K562 (cell line): ENCODE measurements around the gene TSPAN18. TPM values are rescaled to one million over a fixed set of nuclear protein-coding genes. Genes with fewer than 3 reads are reported as not detected.

Experiments used
- ATAC-seq: fragments of 200-7000 bp; cut with Tn5 transposase; 3 replicates; pipeline ENCODE4 v1.9.1; 2020; ENCODE audit warnings: moderate library complexity
- BruUV-seq: library from RNA; stranded (reverse); fragments of 400-500 nt; replicated peaks from 2 replicates; lab custom pipeline; 2021; lab: Mats Ljungman, UMichigan
- CTCF ChIA-PET: fragments of 300-600 bp; formaldehyde crosslinking; extraction: SDS; loops from one replicate; lab custom pipeline; 2021; ENCODE audit warnings: low intra/inter-chr PET ratio; lab: Yijun Ruan, JAX
- POLR2A ChIA-PET: fragments of 300-600, 350-650 bp; sonication (Branson Sonifier 250); formaldehyde crosslinking; extraction: SDS; loops from one replicate; lab custom pipeline; 2021; ENCODE audit warnings: antibody characterized with exemption, inconsistent platforms; lab: Yijun Ruan, JAX
- DNase-seq, 4 experiments: peaks; one replicate each; pipeline versions ENCODE4 v3.0.0 to v3.0.0-alpha.2; 2011 to 2018; ENCODE audit warnings: low spot score in 3 of 4, mixed read lengths in 3 of 4; ENCODE audit errors: extremely low read depth in 1 of 4
- FAIRE-seq: peaks from 2 replicates; lab custom pipeline; 2011; peaks lifted over from hg19 to GRCh38; lab: Jason Lieb, UNC
- H2AFZ ChIP-seq: 2 replicates; pipeline ENCODE4 v1.6.0; 2011; ENCODE audit warnings: low read depth, low read length, control low read depth, inconsistent platforms
- H3K27ac ChIP-seq: fragments of 200-600 bp; 3 replicates; pipeline ENCODE4 v1.8.0; 2011; ENCODE audit warnings: low read depth, mild to moderate bottlenecking, control low read depth, inconsistent platforms, low read length, moderate library complexity, mixed read lengths; ENCODE audit errors: extremely low read depth
- H3K27me3 ChIP-seq, 2 experiments: fragments of 300-600 bp in 1 of 2; 2 replicates in 1 of 2; 3 replicates in 1 of 2; pipeline versions ENCODE4 v1.6.0 to v1.8.0; 2011; ENCODE audit warnings: inconsistent platforms in 2 of 2, low read length in 2 of 2, mild to moderate bottlenecking in 1 of 2, mixed read lengths in 1 of 2, moderate library complexity in 1 of 2; ENCODE audit not compliant: control insufficient read depth in 2 of 2, insufficient read depth in 2 of 2
- H3K36me3 ChIP-seq: fragments of 300-600 bp; 3 replicates; pipeline ENCODE4 v1.8.0; 2011; ENCODE audit warnings: mild to moderate bottlenecking, low read length, inconsistent platforms; ENCODE audit not compliant: control insufficient read depth, insufficient read depth
- H3K4me1 ChIP-seq, 2 experiments: fragments of 200-600 bp in 1 of 2; replicated peaks in 1 of 2; 2 replicates in 1 of 2; 3 replicates in 1 of 2; pipeline versions ENCODE4 v1.5.1 to v1.8.0; 2011; ENCODE audit warnings: inconsistent platforms in 2 of 2, low read length in 2 of 2, mild to moderate bottlenecking in 1 of 2, mixed read lengths in 1 of 2, moderate library complexity in 1 of 2; ENCODE audit not compliant: control insufficient read depth in 2 of 2, insufficient read depth in 2 of 2
- H3K4me2 ChIP-seq: 2 replicates; pipeline ENCODE4 v1.6.1; 2011; ENCODE audit warnings: low read length, control low read depth, inconsistent platforms, mixed read lengths; ENCODE audit not compliant: insufficient read depth
- H3K4me3 ChIP-seq: fragments of 200-600 bp; sonication (generic), shearing (Covaris generic); 2 replicates; pipeline ENCODE4 v1.5.1; 2016; ENCODE audit warnings: control low read depth, inconsistent platforms
- H3K79me2 ChIP-seq: fragments of 200-600 bp; 3 replicates; pipeline ENCODE4 v1.8.0; 2011; ENCODE audit warnings: low read length, inconsistent platforms; ENCODE audit not compliant: control insufficient read depth, insufficient read depth
- H3K9ac ChIP-seq, 2 experiments: 2 replicates each; pipeline versions ENCODE4 v1.6.0 to v1.6.1; 2011; ENCODE audit warnings: low read depth in 2 of 2, low read length in 2 of 2, control low read depth in 1 of 2, inconsistent platforms in 1 of 2, mild to moderate bottlenecking in 1 of 2, mixed read lengths in 1 of 2; ENCODE audit not compliant: insufficient read depth in 1 of 2
- H3K9me1 ChIP-seq: one replicate; pipeline ENCODE4 v1.6.0; 2011; ENCODE audit warnings: inconsistent platforms, mild to moderate bottlenecking, low read length, moderate library complexity; ENCODE audit not compliant: control insufficient read depth, insufficient read depth
- H3K9me3 ChIP-seq: replicated peaks from 2 replicates; pipeline ENCODE4 v1.5.1; 2011; ENCODE audit warnings: low read depth, low read length, inconsistent platforms; ENCODE audit not compliant: control insufficient read depth, insufficient read depth
- H4K20me1 ChIP-seq: replicated peaks from 2 replicates; pipeline ENCODE4 v1.6.1; 2011; ENCODE audit warnings: low read length, inconsistent platforms, mixed read lengths; ENCODE audit not compliant: control insufficient read depth, insufficient read depth
- ARID3B ChIP-seq: fragments of 250-450 bp; sonication (Bioruptor Pico); IDR thresholded peaks from 2 replicates; pipeline ENCODE4 v1.4.0; 2020; ENCODE audit warnings: borderline replicate concordance
- BRF1 ChIP-seq: IDR thresholded peaks from 3 replicates; pipeline ENCODE4 v1.6.1; 2011; ENCODE audit warnings: borderline replicate concordance, mild to moderate bottlenecking; ENCODE audit not compliant: insufficient read length; ENCODE audit errors: extremely low read depth
- FOXA1 ChIP-seq: fragments of 450-650 bp; IDR thresholded peaks from 2 replicates; pipeline ENCODE4 v1.6.1; 2016; ENCODE audit warnings: mild to moderate bottlenecking, borderline replicate concordance
- ID3 ChIP-seq, 2 experiments: fragments of 250-450 bp in 1 of 2; fragments of 450-650 bp in 1 of 2; sonication (Bioruptor Pico) in 1 of 2; IDR thresholded peaks; 2 replicates each; pipeline versions ENCODE4 v1.6.1 to v1.8.0; 2016 to 2021; ENCODE audit warnings: mild to moderate bottlenecking in 2 of 2, moderate library complexity in 2 of 2, missing compliant biosample characterization in 1 of 2, missing genetic modification characterization in 1 of 2
- KAT8 ChIP-seq: fragments of 450-650 bp; IDR thresholded peaks from 2 replicates; pipeline ENCODE4 v1.6.1; 2016; ENCODE audit warnings: low read depth, mild to moderate bottlenecking
- KLF16 ChIP-seq: IDR thresholded peaks from 2 replicates; pipeline ENCODE4 v1.6.1; 2016; ENCODE audit warnings: antibody characterized with exemption
- KLF6 ChIP-seq: fragments of 250-450 bp; sonication (Bioruptor Pico); IDR thresholded peaks from 2 replicates; pipeline ENCODE4 v1.4.0; 2020; ENCODE audit warnings: mild to moderate bottlenecking, moderate library complexity, borderline replicate concordance
- MXD1 ChIP-seq: fragments of 250-450 bp; sonication (Bioruptor Pico); IDR thresholded peaks from 2 replicates; pipeline ENCODE4 v1.8.0; 2021; ENCODE audit warnings: borderline replicate concordance, mild to moderate bottlenecking, moderate library complexity; ENCODE audit not compliant: poor library complexity, severe bottlenecking
- NCOA6 ChIP-seq: fragments of 450-650 bp; IDR thresholded peaks from 2 replicates; pipeline ENCODE4 v1.6.1; 2017; ENCODE audit warnings: mild to moderate bottlenecking
- RBM14 ChIP-seq: fragments of 200-400 bp; formaldehyde crosslinking; IDR thresholded peaks from 2 replicates; pipeline ENCODE4 v1.6.1; 2018; ENCODE audit warnings: low read depth, mild to moderate bottlenecking, low read length, moderate library complexity, borderline replicate concordance; ENCODE audit not compliant: insufficient read depth
- RHOXF2B ChIP-seq: fragments of 250-450 bp; sonication (Bioruptor Pico); conservative IDR thresholded peaks from 2 replicates; pipeline ENCODE4 v1.5.1; 2021
- SAP30 ChIP-seq: fragments of 200-600 bp; sonication (generic); IDR thresholded peaks from 2 replicates; pipeline ENCODE4 v1.6.1; 2012; ENCODE audit warnings: borderline replicate concordance, low read depth, mild to moderate bottlenecking, moderate library complexity, low read length, control low read depth, inconsistent platforms; ENCODE audit not compliant: insufficient read depth, poor library complexity, severe bottlenecking
- ZBTB34 ChIP-seq: fragments of 250-450 bp; sonication (Bioruptor Pico); IDR thresholded peaks from 2 replicates; pipeline ENCODE4 v1.8.0; 2021; ENCODE audit warnings: mild to moderate bottlenecking, moderate library complexity
- ZEB2 ChIP-seq: fragments of 450-650 bp; IDR thresholded peaks from 2 replicates; pipeline ENCODE4 v1.6.1; 2016
- ZNF224 ChIP-seq: sonication (generic); formaldehyde crosslinking; IDR thresholded peaks from 2 replicates; pipeline ENCODE4 v1.8.0; 2022; ENCODE audit warnings: mild to moderate bottlenecking, missing genetic modification reagents
- ZNF24 ChIP-seq: fragments of 450-650 bp; IDR thresholded peaks from 2 replicates; pipeline ENCODE4 v1.6.1; 2016
- WGBS: fragments of 100-300 bp; shearing (Covaris generic); methylation state at CpG from one replicate; pipeline ENCODE4 v1.1.6; 2016; ENCODE audit warnings: low coverage, mixed read lengths; ENCODE audit not compliant: insufficient coverage; ENCODE audit errors: missing lambda C conversion rate; 5-methylcytosine and 5-hydroxymethylcytosine counted together
- in situ Hi-C: fragments of 300-500 bp; cut with MboI; formaldehyde crosslinking; loops from 4 replicates; pipeline ENCODE4 v1.15.0; 2018; ENCODE audit warnings: inconsistent platforms, mixed read lengths
- intact Hi-C: fragments of 100-400 bp; cut with micrococcal nuclease; formaldehyde crosslinking; loops from 2 replicates; pipeline ENCODE4 v1.14.2; 2022
- polyA plus RNA-seq, 8 experiments: library from polyadenylated mRNA; depleted of rRNA in 4 of 8; stranded (reverse) in 5 of 8; unstranded in 3 of 8; fragments of >200 nt; fragmentation: Nextera tagmentation in 2 of 8; fragmentation: Illumina TruSeq in 1 of 8; extraction: Ambion mirVana in 2 of 8; extraction: Trizol in 1 of 8; gene quantifications; 2 replicates each; pipeline versions ENCODE4 v1.2.1 to v1.2.3, GENCODE V29; 2011 to 2014; ENCODE audit warnings: inconsistent platforms in 1 of 8, missing spikeins in 1 of 8
- total RNA-seq, 7 experiments: library from RNA; depleted of rRNA in 6 of 7; stranded (reverse); fragments of >200 nt in 6 of 7; fragmentation: Illumina TruSeq in 2 of 7; extraction: Trizol in 2 of 7; gene quantifications; 2 replicates each; pipeline versions ENCODE4 v1.2.1 to v1.2.3, GENCODE V29; 2011 to 2021; ENCODE audit warnings: low replicate concordance in 1 of 7

Gene TSPAN18
- total and polyA plus RNA-seq, 9 of the 15 experiments (the other 6 are each of a cell fraction or from before 2014, with no cell fraction given), result 0.17 to 0.35 (median 0.22) TPM; not detected in 4

GRCh38 chr11:44877571-44878497 lies 151.1 kb downstream of the TSPAN18 start:
- ChIA-PET CTCF (no interaction called here), POLR2A (no interaction called here)
- Histone ChIP-seq H3K9me1 (no peaks in the 10 kb centered on the region), H4K20me1 (peaks cover 4% of the 10 kb centered on the region; the same call in 1 of the 2 replicates), H3K4me3 (no peak overlapping the region), H3K27me3 (peaks cover 16 to 78% of the 10 kb centered on the region in 2 experiments), H2AFZ (no peak overlapping the region), H3K27ac (no peak overlapping the region), H3K9me3 (no peaks in the 10 kb centered on the region), H3K9ac (no peak overlapping the region), H3K36me3 (no peaks in the 10 kb centered on the region), H3K79me2 (no peaks in the 10 kb centered on the region), H3K4me1 (peaks cover 0 to 3% of the 10 kb centered on the region in 2 experiments; a peak in 1 of 5 replicates), H3K4me2 (no peak overlapping the region)
- DNase-seq, result no peak
- in situ Hi-C loops, result no loop called here
- FAIRE-seq, result no peak
- no peak; the same call in 2 of the 3 replicates for ATAC-seq
- intact Hi-C loops, result no loop called here
- BruUV-seq, result no TSS peak
- 0% methylated on average over 25 of the region's 26 CpGs for WGBS
- TF ChIP-seq ID3 (CRISPR knock-in tag; IDR thresholded peaks at IDR 0.05) (no peak), ID3 (tag; IDR thresholded peaks at IDR 0.05) (no peak), KLF16 (no peak), NCOA6 (no peak), ZNF24 (no peak), SAP30 (no peak), MXD1 (no peak), BRF1 (no peak), ZNF224 (CRISPR knock-in tag) (no peak), KAT8 (no peak), RHOXF2B (no peak), ZEB2 (no peak), ARID3B (CRISPR knock-in tag) (no peak), RBM14 (no peak), ZBTB34 (CRISPR knock-in tag) (no peak), FOXA1 (no peak), KLF6 (CRISPR knock-in tag) (no peak)
